Gastroesophageal sphincter (tissue), 3 donors: ENCODE data around the gene NAV2.

Experiments used
- CTCF ChIP-seq, 4 experiments: fragments of 200-600 bp in 2 of 4; fragments of 450-650 bp in 2 of 4; sonication (generic) in 1 of 4; IDR thresholded peaks; one replicate each; pipeline ENCODE4 v1.5.1; 2017 to 2019; ENCODE audit warnings: antibody characterized with exemption in 4 of 4, mild to moderate bottlenecking in 2 of 4, moderate library complexity in 2 of 4
- POLR2A ChIP-seq, 2 donors: fragments of 450-650 bp; IDR thresholded peaks; one replicate each; pipeline ENCODE4 v1.6.1; 2017; ENCODE audit warnings: antibody characterized with exemption in 2 of 2, mild to moderate bottlenecking in 2 of 2, moderate library complexity in 1 of 2
- POLR2AphosphoS5 ChIP-seq: sonication (generic); formaldehyde crosslinking; IDR thresholded peaks from one replicate; pipeline ENCODE4 v1.6.1; 2017; ENCODE audit warnings: antibody characterized with exemption

DNA sequence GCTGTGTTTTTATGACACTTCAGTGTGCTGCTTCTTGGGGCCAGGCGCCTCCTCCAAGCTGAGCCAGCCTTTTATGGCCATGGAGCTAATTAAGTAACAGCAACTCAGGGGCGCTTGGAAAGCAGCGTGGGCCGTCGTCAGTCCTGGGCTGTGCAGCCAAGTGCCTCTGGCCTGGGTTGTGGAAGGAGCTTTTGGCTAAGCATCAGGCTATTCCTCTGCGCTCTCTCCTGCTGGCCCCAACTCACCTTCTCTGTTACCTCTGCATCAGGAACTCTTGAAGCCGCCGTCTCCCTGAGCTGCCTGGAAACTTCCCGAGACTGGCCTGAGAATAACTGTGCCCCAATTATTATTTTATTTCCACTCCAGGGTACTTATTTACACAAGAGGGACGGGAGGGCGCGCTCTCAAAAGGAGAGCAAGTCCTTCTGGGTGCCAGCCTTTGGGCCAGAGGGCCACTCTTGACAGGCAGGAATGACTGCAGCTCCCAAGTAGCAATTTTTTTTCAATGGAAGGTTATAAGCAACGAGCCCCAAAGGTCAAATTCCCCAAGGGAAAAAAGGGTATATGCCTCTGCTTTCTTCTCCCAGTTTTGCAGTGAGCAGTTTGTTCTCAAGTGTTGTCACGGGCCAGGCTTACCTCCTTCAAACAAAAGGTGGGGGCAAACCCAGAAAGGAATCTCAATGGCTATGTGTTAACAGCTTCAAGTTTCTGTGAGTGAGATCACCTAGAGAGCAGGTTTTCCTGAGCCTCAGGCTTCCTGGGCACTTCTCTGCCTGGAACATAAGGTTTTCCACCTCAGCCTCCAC lies 38.5 kb upstream of the NAV2 start:
- no peak for TF ChIP-seq CTCF (IDR thresholded peaks at IDR 0.05)
- peak; percentile 77 for TF ChIP-seq POLR2AphosphoS5
- TF ChIP-seq POLR2A (IDR thresholded peaks at IDR 0.05), result peak; percentile 16 to 27
